ENCODE results near the gene ACTG2. TPM values are rescaled to one million over a fixed set of nuclear protein-coding genes. Genes with fewer than 3 reads are reported as not detected.

Gene ACTG2
- total RNA-seq, 1 donor from 2014 or later, result 13.7 TPM

DNA sequence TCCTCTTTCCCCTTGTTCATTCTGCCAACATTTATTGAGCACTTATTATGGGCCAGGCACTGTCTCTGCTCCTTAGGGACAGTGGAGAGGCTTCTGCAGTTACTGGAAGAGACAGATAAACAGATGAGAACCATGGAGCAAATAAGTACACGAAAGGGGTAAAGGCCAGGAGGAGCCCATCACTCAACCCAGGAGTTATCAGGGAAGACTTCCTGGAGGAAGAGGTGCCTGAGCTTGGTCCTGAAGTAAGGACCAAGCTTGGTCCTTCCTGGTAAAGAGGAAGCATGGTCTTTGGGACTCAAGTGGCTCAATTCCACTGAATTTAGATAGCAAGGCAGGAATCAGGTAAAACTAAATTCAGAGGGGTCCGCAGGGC is 1.7 kb downstream of the ACTG2 start:
- Mint-ChIP-seq H3K4me3 (no peak overlapping the region), H3K4me1 (ENCODE audit: unreplicated experiment) (peaks cover 9% of the 10 kb centered on the region), H3K27me3 (peaks cover 14% of the 10 kb centered on the region), H3K36me3 (no peaks in the 10 kb centered on the region), H3K27ac (peak overlapping the region; percentile 30), H3K9me3 (no peaks in the 10 kb centered on the region)
- no peak for TF ChIP-seq CTCF (conservative IDR thresholded peaks at IDR 0.05)
- no peak for DNase-seq (ENCODE audit: extremely low spot score, unreplicated experiment)

- Mint-ChIP-seq H3K36me3 (no peaks in the 10 kb centered on the region), H3K9me3 (no peaks in the 10 kb centered on the region), H3K27me3 (peaks cover 14% of the 10 kb centered on the region), H3K27ac (peak overlapping the region; percentile 30), H3K4me1 (ENCODE audit: unreplicated experiment) (peaks cover 9% of the 10 kb centered on the region), H3K4me3 (no peak overlapping the region)
- DNase-seq (ENCODE audit: extremely low spot score, unreplicated experiment), result no peak
- no peak for TF ChIP-seq CTCF (conservative IDR thresholded peaks at IDR 0.05)
Measured at GRCh38 chr2:73894877-73895276, 2.1 kb downstream of the ACTG2 start.

- Mint-ChIP-seq H3K27ac (no peak overlapping the region), H3K27me3 (peaks cover 14% of the 10 kb centered on the region), H3K4me1 (ENCODE audit: unreplicated experiment) (peaks cover 9% of the 10 kb centered on the region), H3K4me3 (no peak overlapping the region), H3K36me3 (no peaks in the 10 kb centered on the region), H3K9me3 (no peaks in the 10 kb centered on the region)
- no peak for DNase-seq (ENCODE audit: extremely low spot score, unreplicated experiment)
- no peak for TF ChIP-seq CTCF (conservative IDR thresholded peaks at IDR 0.05)
Measured at GRCh38 chr2:73895473-73895872, 2.7 kb downstream of the ACTG2 start.

DNA sequence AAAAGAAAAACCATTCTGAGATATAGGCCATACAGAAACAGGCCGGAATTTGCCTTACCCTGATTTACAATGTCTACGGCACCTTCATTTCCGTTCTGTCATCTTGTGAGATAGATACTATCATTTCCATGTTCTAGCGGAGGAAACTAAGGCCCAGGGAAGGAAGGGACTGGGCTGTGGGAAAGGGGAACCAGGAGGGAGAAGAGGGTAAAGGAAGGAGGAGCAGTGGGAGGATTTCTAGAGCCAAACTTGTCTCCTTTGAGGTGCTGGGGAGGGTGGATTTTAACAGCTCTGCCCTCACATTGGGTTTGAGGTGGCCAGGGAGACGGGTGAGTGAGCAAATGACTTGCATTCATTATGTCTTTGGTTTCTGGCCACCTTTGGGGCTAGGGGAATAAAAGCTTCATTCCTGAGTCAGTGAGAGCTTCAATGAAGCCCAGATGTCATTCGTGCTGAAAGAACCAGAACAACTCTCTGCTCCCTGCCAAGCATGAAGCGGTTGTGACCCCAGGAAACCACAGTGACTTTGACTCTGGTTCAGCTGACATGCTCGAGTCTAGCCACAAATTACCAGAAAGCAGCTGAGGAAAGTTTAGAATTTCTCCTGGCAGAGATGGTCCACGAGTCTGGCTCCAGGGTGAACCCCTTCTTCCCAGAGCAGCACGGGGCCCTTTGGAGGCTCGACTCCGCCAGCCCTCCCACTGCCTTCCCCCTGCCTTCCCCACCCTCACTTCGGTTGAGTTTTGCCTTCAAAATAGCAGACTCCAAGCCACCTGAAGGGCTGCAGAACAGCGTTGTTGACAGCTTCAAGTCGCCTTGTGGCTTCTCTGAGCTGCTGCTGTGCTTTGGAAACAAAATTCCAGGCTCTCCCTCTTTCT is 3.8 kb downstream of the ACTG2 start:
- H3K27ac Mint-ChIP-seq, result no peak overlapping the region
- no peak overlapping the region for H3K4me3 Mint-ChIP-seq
- H3K4me1 Mint-ChIP-seq (ENCODE audit: unreplicated experiment), result peaks cover 9% of the 10 kb centered on the region
- DNase-seq (ENCODE audit: extremely low spot score, unreplicated experiment), result no peak
- H3K27me3 Mint-ChIP-seq, result peaks cover 9% of the 10 kb centered on the region
- no peak for TF ChIP-seq CTCF (conservative IDR thresholded peaks at IDR 0.05)
- no peaks in the 10 kb centered on the region for H3K9me3 Mint-ChIP-seq
- H3K36me3 Mint-ChIP-seq, result no peaks in the 10 kb centered on the region

- H3K9me3 Mint-ChIP-seq, result no peaks in the 10 kb centered on the region
- TF ChIP-seq CTCF (conservative IDR thresholded peaks at IDR 0.05), result no peak
- H3K27me3 Mint-ChIP-seq, result peaks cover 8% of the 10 kb centered on the region
- peak; percentile 37 for DNase-seq (ENCODE audit: extremely low spot score, unreplicated experiment)
- no peak overlapping the region for H3K4me3 Mint-ChIP-seq
- peaks cover 9% of the 10 kb centered on the region for H3K4me1 Mint-ChIP-seq (ENCODE audit: unreplicated experiment)
- no peaks in the 10 kb centered on the region for H3K36me3 Mint-ChIP-seq
- H3K27ac Mint-ChIP-seq, result no peak overlapping the region
Measured at GRCh38 chr2:73897240-73897583, 4.4 kb downstream of the ACTG2 start.

Data from type B pancreatic cell (in vitro differentiated cells).